HL-60 (cell line): ENCODE data around the gene TMTC2.

Experiments used
- CTCF ChIP-seq: IDR thresholded peaks from one replicate; pipeline ENCODE4 v1.5.1; 2011; ENCODE audit warnings: low read length, control low read depth, inconsistent platforms; ENCODE audit not compliant: insufficient read depth
- GABPA ChIP-seq: IDR thresholded peaks from 2 replicates; pipeline ENCODE4 v1.6.1; 2012; ENCODE audit warnings: low read depth
- POLR2AphosphoS5 ChIP-seq: IDR thresholded peaks from 2 replicates; pipeline ENCODE4 v1.6.1; 2012; ENCODE audit warnings: low read depth
- REST ChIP-seq: IDR thresholded peaks from 2 replicates; pipeline ENCODE4 v1.6.1; 2012; ENCODE audit warnings: low read depth; ENCODE audit not compliant: insufficient replicate concordance

- TF ChIP-seq CTCF (no peak), REST (no peak), GABPA (no peak), POLR2AphosphoS5 (no peak)
Observed at GRCh38 chr12:82942991-82943401, 256.3 kb downstream of the TMTC2 start.
